ENCODE results near the gene CCL4.
"Not testable (repeated sequence)": the region's sequence is repeated elsewhere in the genome, so short reads cannot be mapped to it uniquely, and the experiment has no call there.

Gene CCL4

DNA sequence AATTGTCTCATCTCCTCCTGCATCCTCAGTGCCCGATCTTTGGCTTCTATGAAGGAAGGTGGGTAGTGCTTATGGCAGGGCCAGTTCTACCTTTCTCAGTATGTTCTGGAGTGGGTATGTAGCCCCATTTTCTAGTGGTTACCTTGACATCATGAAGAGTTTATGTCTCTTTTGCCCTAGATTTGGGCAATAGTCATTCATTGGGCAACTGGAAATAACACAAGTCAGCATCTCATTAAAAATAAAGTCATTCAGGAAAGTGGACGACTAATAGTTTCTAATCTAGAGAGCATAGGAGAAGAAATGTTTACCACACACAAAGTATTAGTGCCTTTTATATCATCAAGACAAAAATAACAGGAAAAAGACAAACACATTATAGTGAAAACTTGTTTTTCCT is 19.9 kb upstream of the CCL4 start:
- DNase-seq (ENCODE audit: low spot score); H3K27ac ChIP-seq; H3K4me3 ChIP-seq: not testable (repeated sequence)

DNA sequence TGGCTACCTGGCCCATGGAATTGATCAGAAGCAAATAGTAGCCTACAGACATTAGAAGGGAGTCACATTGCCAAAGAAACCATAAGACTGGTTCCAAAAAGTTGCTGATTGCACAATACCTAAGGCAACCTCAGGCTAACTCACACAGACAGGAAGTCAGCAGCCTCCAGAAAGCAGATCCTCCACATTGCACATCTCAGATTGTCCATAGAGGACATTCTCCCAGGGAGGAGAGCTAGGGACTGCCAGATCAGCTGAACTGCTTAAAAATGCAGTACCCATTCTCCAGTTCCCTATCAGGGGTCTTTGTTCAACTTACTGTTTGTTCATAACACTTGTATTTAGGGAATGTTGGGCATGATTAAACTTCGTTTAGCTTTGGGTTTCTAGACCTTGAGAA is 17.9 kb upstream of the CCL4 start:
- Histone ChIP-seq H3K27ac (no peak overlapping the region), H3K4me3 (no peak overlapping the region)
- TF ChIP-seq, protein P1, sequence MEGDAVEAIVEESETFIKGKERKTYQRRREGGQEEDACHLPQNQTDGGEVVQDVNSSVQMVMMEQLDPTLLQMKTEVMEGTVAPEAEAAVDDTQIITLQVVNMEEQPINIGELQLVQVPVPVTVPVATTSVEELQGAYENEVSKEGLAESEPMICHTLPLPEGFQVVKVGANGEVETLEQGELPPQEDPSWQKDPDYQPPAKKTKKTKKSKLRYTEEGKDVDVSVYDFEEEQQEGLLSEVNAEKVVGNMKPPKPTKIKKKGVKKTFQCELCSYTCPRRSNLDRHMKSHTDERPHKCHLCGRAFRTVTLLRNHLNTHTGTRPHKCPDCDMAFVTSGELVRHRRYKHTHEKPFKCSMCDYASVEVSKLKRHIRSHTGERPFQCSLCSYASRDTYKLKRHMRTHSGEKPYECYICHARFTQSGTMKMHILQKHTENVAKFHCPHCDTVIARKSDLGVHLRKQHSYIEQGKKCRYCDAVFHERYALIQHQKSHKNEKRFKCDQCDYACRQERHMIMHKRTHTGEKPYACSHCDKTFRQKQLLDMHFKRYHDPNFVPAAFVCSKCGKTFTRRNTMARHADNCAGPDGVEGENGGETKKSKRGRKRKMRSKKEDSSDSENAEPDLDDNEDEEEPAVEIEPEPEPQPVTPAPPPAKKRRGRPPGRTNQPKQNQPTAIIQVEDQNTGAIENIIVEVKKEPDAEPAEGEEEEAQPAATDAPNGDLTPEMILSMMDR (IDR thresholded peaks at IDR 0.05): no peak
- DNase-seq (ENCODE audit: low spot score): no peak

- TF ChIP-seq, protein P1 (IDR thresholded peaks at IDR 0.05): no peak
Measured at GRCh38 chr17:36086791-36087190, 16.8 kb upstream of the CCL4 start.

DNA sequence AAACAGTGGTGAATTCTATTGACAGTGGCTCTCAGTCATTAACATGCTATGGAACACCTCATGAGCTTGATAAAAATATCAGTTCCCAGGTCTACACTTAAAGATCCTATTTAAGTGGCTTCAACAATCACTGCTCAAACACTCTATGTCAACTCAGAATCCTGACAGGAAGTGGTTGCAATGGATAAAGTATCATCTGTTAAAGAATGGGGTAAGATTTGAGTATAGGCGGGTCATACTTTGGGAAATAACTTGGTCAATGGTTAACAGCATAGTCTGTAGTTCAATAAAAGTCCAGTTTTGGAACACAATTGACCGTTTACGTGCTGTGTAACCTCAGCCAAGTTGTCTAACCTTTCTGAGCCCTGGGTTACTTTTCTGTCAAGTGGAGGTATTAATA is 16.2 kb upstream of the CCL4 start:
- not testable (repeated sequence) for H3K27ac ChIP-seq

More at GRCh38 chr17:36086791-36087190, 16.8 kb upstream of the CCL4 start:
- no peak overlapping the region for H3K4me3 ChIP-seq
- H3K27ac ChIP-seq: no peak overlapping the region
- no peak for DNase-seq (ENCODE audit: low spot score)

DNA sequence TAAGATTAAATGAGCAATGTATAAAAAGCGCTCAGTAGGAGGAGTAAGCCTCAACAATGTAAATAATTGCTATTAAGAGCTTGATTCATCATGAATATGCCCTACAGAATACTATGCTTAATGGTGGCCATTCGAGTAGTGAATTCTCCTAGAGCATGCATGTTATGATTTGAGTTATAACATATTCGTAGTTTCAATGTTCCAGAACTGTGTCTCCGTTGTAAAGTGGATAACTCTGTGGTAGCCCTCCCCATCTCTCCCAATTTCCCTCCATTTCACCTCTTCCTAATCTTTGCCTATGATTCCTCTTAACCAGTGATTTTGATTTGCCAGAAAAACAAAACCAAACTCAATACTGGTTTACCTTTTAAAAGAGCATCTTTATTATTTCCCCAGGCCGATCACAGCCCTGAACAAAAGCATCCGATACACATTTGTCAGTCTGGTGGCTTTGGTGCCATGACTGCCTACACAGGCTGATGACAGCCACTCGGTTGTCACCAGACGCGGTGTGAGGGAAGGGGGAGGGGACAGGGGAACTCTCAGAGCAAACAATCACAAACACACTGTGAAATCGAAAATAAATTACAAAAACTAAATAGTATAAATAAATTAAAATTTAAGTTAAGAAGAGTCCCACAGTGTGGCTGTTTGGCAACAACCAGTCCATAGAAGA is 15.6 kb upstream of the CCL4 start:
- not testable (repeated sequence) for H3K4me3 ChIP-seq; H3K27ac ChIP-seq; DNase-seq (ENCODE audit: low spot score)

More for the DNA sequence above, 16.2 kb upstream of the CCL4 start:
- H3K4me3 ChIP-seq; DNase-seq (ENCODE audit: low spot score): not testable (repeated sequence)

GRCh38 chr17:36088670-36089338 is 14.8 kb upstream of the CCL4 start:
- TF ChIP-seq, protein P1 (IDR thresholded peaks at IDR 0.05): no peak
- Histone ChIP-seq H3K4me3 (no peak overlapping the region), H3K27ac (no peak overlapping the region)
- DNase-seq (ENCODE audit: low spot score): no peak

GRCh38 chr17:36089339-36089865 is 14.2 kb upstream of the CCL4 start:
- DNase-seq (ENCODE audit: low spot score): no peak

GRCh38 chr17:36089888-36090836 is 13.5 kb upstream of the CCL4 start, which contains the start of gene CCL3:
Gene CCL3 (minus strand): TSS chr17:36090143. CDS start chr17:36090058, 85 bp downstream.
- TF ChIP-seq, protein P1 (IDR thresholded peaks at IDR 0.05): no peak
- Histone ChIP-seq H3K27ac (peak within 1 kb of the TSS in 1 of 2 donors; percentile 32), H3K4me3 (no peak within 1 kb of the TSS)
- no peak for DNase-seq (ENCODE audit: low spot score)

More at GRCh38 chr17:36089339-36089865, 14.2 kb upstream of the CCL4 start:
- Histone ChIP-seq H3K4me3 (no peak overlapping the region), H3K27ac (no peak overlapping the region)
- TF ChIP-seq, protein P1 (IDR thresholded peaks at IDR 0.05): no peak
